HFFc6 (cell line): Measurements from ENCODE around the gene NPHS1. TPM values are rescaled to one million over a fixed set of nuclear protein-coding genes. Genes with fewer than 3 reads are reported as not detected.
"Not testable (repeated sequence)": the region's sequence is repeated elsewhere in the genome, so short reads cannot be mapped to it uniquely, and the experiment has no call there.

Experiments used
- DNase-seq: peaks from one replicate; pipeline ENCODE4 v3.0.0-alpha.2; 2018
- H3K27ac Mint-ChIP-seq: 2 replicates; pipeline ENCODE4 v1.8.0; 2020; ENCODE audit warnings: mild to moderate bottlenecking, mixed read lengths
- H3K27me3 Mint-ChIP-seq: 2 replicates; pipeline ENCODE4 v1.8.0; 2021; ENCODE audit warnings: mild to moderate bottlenecking, moderate library complexity, mixed read lengths; ENCODE audit not compliant: insufficient read depth
- H3K36me3 Mint-ChIP-seq: 2 replicates; pipeline ENCODE4 v1.8.0; 2021; ENCODE audit warnings: low read depth, mixed read lengths
- H3K4me1 Mint-ChIP-seq: 2 replicates; pipeline ENCODE4 v1.8.0; 2020; ENCODE audit warnings: low read depth, mixed read lengths
- H3K4me3 Mint-ChIP-seq: 2 replicates; pipeline ENCODE4 v1.8.0; 2020; ENCODE audit warnings: mild to moderate bottlenecking, moderate library complexity, mixed read lengths
- H3K9me3 Mint-ChIP-seq: 2 replicates; pipeline ENCODE4 v1.8.0; 2020; ENCODE audit warnings: mild to moderate bottlenecking, mixed read lengths
- CTCF ChIP-seq: fragments of 200-600 bp; sonication (generic); IDR thresholded peaks from 2 replicates; pipeline ENCODE4 v1.5.0; 2021; ENCODE audit warnings: antibody characterized with exemption, mild to moderate bottlenecking
- total RNA-seq, 6 experiments: library from RNA; stranded (reverse); fragmentation: NEBNext Ultra II Directional; extraction: Animal tissue kit (Norgen Biotek cat#: 25700); gene quantifications; 2 replicates in 1 of 6; 3 replicates in 5 of 6; pipeline ENCODE4 v1.2.3, GENCODE V29; 2021

The NPHS1 gene
- total RNA-seq, 6 experiments from 2014 or later, result not detected

GRCh38 chr19:35896643-35897040, 44.3 kb upstream of the NPHS1 start:
- DNase-seq, result no peak
- Mint-ChIP-seq H3K9me3 (no peaks in the 10 kb centered on the region), H3K4me1 (peaks cover 21% of the 10 kb centered on the region), H3K27me3 (no peaks in the 10 kb centered on the region; the same call in 1 of the 2 replicates), H3K27ac (no peak overlapping the region), H3K4me3 (no peak overlapping the region), H3K36me3 (peaks cover 11% of the 10 kb centered on the region)
- TF ChIP-seq CTCF, result no peak

GRCh38 chr19:35895911-35896642, 43.8 kb upstream of the NPHS1 start:
- TF ChIP-seq CTCF, result no peak
- Mint-ChIP-seq H3K27ac (no peak overlapping the region), H3K27me3 (no peaks in the 10 kb centered on the region; the same call in 1 of the 2 replicates), H3K4me3 (no peak overlapping the region), H3K4me1 (peaks cover 15% of the 10 kb centered on the region), H3K9me3 (no peaks in the 10 kb centered on the region), H3K36me3 (peaks cover 11% of the 10 kb centered on the region)
- no peak for DNase-seq

- no peak overlapping the region for H3K4me3 Mint-ChIP-seq
- H3K9me3 Mint-ChIP-seq, result no peaks in the 10 kb centered on the region
- no peak for DNase-seq
- H3K27ac Mint-ChIP-seq, result no peak overlapping the region
- no peaks in the 10 kb centered on the region; the same call in 1 of the 2 replicates for H3K27me3 Mint-ChIP-seq
- no peak for TF ChIP-seq CTCF
- peaks cover 22% of the 10 kb centered on the region for H3K36me3 Mint-ChIP-seq
- H3K4me1 Mint-ChIP-seq, result peaks cover 11% of the 10 kb centered on the region; the same call in 1 of the 2 replicates
Measured at GRCh38 chr19:35894342-35894741, 42.0 kb upstream of the NPHS1 start.

- DNase-seq, H3K27ac Mint-ChIP-seq, H3K4me3 Mint-ChIP-seq, H3K9me3 Mint-ChIP-seq, H3K27me3 Mint-ChIP-seq, H3K4me1 Mint-ChIP-seq: not testable (repeated sequence)
- peaks cover 37% of the 10 kb centered on the region for H3K36me3 Mint-ChIP-seq
Measured at GRCh38 chr19:35891819-35892218, 39.5 kb upstream of the NPHS1 start.

GRCh38 chr19:35890113-35890650, 37.9 kb upstream of the NPHS1 start:
- Mint-ChIP-seq H3K4me1 (0 out of 2 replicates have a peak, but pooled peaks cover 6% of the 10 kb centered on the region), H3K9me3 (no peaks in the 10 kb centered on the region), H3K36me3 (peaks cover 39% of the 10 kb centered on the region), H3K4me3 (no peak overlapping the region), H3K27me3 (no peaks in the 10 kb centered on the region; the same call in 1 of the 2 replicates), H3K27ac (no peak overlapping the region)
- no peak for TF ChIP-seq CTCF
- DNase-seq, result no peak

- Mint-ChIP-seq H3K27me3 (no peaks in the 10 kb centered on the region; the same call in 1 of the 2 replicates), H3K4me1 (0 out of 2 replicates have a peak, but pooled peaks cover 6% of the 10 kb centered on the region), H3K9me3 (no peaks in the 10 kb centered on the region), H3K27ac (no peak overlapping the region), H3K4me3 (no peak overlapping the region), H3K36me3 (peaks cover 39% of the 10 kb centered on the region)
- TF ChIP-seq CTCF, result no peak
- no peak for DNase-seq
Measured at GRCh38 chr19:35889370-35890112, 37.2 kb upstream of the NPHS1 start.
